HepG2 (cell line): ENCODE measurements around the gene HDHD3. TPM values are rescaled to one million over a fixed set of nuclear protein-coding genes. Genes with fewer than 3 reads are reported as not detected.
A peak's percentile ranks its signal among the peaks of the same experiment; 100 is the strongest.

Experiments
- ARID5B ChIP-seq: IDR thresholded peaks from 2 replicates; pipeline ENCODE4 v1.4.0; 2020; ENCODE audit warnings: mild to moderate bottlenecking, missing genetic modification reagents
- ATF1 ChIP-seq: IDR thresholded peaks from 2 replicates; pipeline ENCODE4 v1.6.1; 2016; ENCODE audit warnings: mild to moderate bottlenecking, control low read depth
- BCLAF1 ChIP-seq: fragments of 450-650 bp; IDR thresholded peaks from 2 replicates; pipeline ENCODE4 v1.6.1; 2017; ENCODE audit warnings: mild to moderate bottlenecking
- CBX2 ChIP-seq, 2 experiments: fragments of 200-600 bp in 1 of 2; sonication (generic); formaldehyde crosslinking in 1 of 2; IDR thresholded peaks; 2 replicates each; pipeline versions ENCODE4 v1.7.0 to v1.8.1; 2018 to 2022; ENCODE audit warnings: low read depth in 2 of 2, low read length in 1 of 2, mild to moderate bottlenecking in 1 of 2, missing genetic modification reagents in 1 of 2
- DR1 ChIP-seq: sonication (generic); formaldehyde crosslinking; IDR thresholded peaks from 2 replicates; pipeline ENCODE4 v1.8.0; 2021; ENCODE audit warnings: mild to moderate bottlenecking, missing genetic modification reagents, inconsistent platforms
- FOXO1 ChIP-seq: sonication (generic); formaldehyde crosslinking; IDR thresholded peaks from 2 replicates; pipeline ENCODE4 v1.4.0; 2020; ENCODE audit warnings: missing genetic modification reagents
- GTF2F1 ChIP-seq: fragments of 150-350 bp; IDR thresholded peaks from 2 replicates; pipeline ENCODE4 v1.6.1; 2014; ENCODE audit warnings: low read length
- HOXA7 ChIP-seq: sonication (generic); formaldehyde crosslinking; IDR thresholded peaks from 2 replicates; pipeline ENCODE4 v1.8.1; 2022; ENCODE audit warnings: mild to moderate bottlenecking, missing genetic modification reagents, moderate library complexity
- NBN ChIP-seq: fragments of 450-650 bp; conservative IDR thresholded peaks from 2 replicates; pipeline ENCODE4 v1.6.1; 2017
- NCOA5 ChIP-seq: sonication (generic); formaldehyde crosslinking; IDR thresholded peaks from 2 replicates; pipeline ENCODE4 v1.4.0; 2020; ENCODE audit warnings: missing genetic modification reagents
- NFYB ChIP-seq: sonication (generic); formaldehyde crosslinking; IDR thresholded peaks from 2 replicates; pipeline ENCODE4 v1.4.0; 2020; ENCODE audit warnings: missing genetic modification reagents
- NKX3-1 ChIP-seq: sonication (generic); formaldehyde crosslinking; IDR thresholded peaks from 2 replicates; pipeline ENCODE4 v1.5.0; 2020; ENCODE audit warnings: missing genetic modification reagents
- SMARCE1 ChIP-seq: fragments of 450-650 bp; IDR thresholded peaks from 2 replicates; pipeline ENCODE4 v1.6.1; 2017; ENCODE audit warnings: borderline replicate concordance
- SNAPC2 ChIP-seq: sonication (generic); formaldehyde crosslinking; IDR thresholded peaks from 2 replicates; pipeline ENCODE4 v1.8.1; 2022; ENCODE audit warnings: mild to moderate bottlenecking, missing genetic modification reagents
- SP5 ChIP-seq: IDR thresholded peaks from 2 replicates; pipeline ENCODE4 v1.6.1; 2016; ENCODE audit warnings: low read depth, borderline replicate concordance
- ZBTB38 ChIP-seq: sonication (generic); formaldehyde crosslinking; IDR thresholded peaks from 2 replicates; pipeline ENCODE4 v1.5.1; 2020; ENCODE audit warnings: mild to moderate bottlenecking, missing genetic modification reagents
- ZFP37 ChIP-seq: sonication (generic); formaldehyde crosslinking; IDR thresholded peaks from 2 replicates; pipeline ENCODE4 v1.4.0; 2020; ENCODE audit warnings: missing genetic modification reagents, borderline replicate concordance
- ZNF264 ChIP-seq: sonication (generic); formaldehyde crosslinking; IDR thresholded peaks from 2 replicates; pipeline ENCODE4 v1.4.0; 2020; ENCODE audit warnings: missing genetic modification reagents
- ZNF841 ChIP-seq: sonication (generic); formaldehyde crosslinking; IDR thresholded peaks from 2 replicates; pipeline ENCODE4 v1.8.1; 2023; ENCODE audit warnings: missing genetic modification reagents, borderline replicate concordance
- ZSCAN30 ChIP-seq: sonication (generic); formaldehyde crosslinking; IDR thresholded peaks from 2 replicates; pipeline ENCODE4 v1.5.0; 2020; ENCODE audit warnings: mild to moderate bottlenecking, missing genetic modification reagents
- polyA plus RNA-seq, 8 experiments: library from polyadenylated mRNA; depleted of rRNA in 3 of 8; stranded (reverse) in 7 of 8; unstranded in 1 of 8; fragments of >200 nt; fragmentation: Illumina TruSeq in 4 of 8; extraction: Trizol in 4 of 8; gene quantifications; 2 replicates each; pipeline versions ENCODE4 v1.2.1 to v1.2.3, GENCODE V29; 2011 to 2016; ENCODE audit warnings: low read depth in 4 of 8, missing spikeins in 1 of 8, mixed read lengths in 1 of 8; ENCODE audit not compliant: insufficient read depth in 1 of 8
- total RNA-seq, 5 experiments: library from RNA; depleted of rRNA; stranded (reverse); fragments of >200 nt; fragmentation: Illumina TruSeq; extraction: Trizol; gene quantifications; 2 replicates each; pipeline ENCODE4 v1.2.3, GENCODE V29; 2016; ENCODE audit warnings: low read depth in 1 of 5
- TF ChIP-seq, protein P1 (sequence below): sonication (generic); formaldehyde crosslinking; conservative IDR thresholded peaks from 2 replicates; pipeline ENCODE4 v1.5.0; 2020; ENCODE audit warnings: missing genetic modification reagents
- TF ChIP-seq, protein P2 (sequence below): sonication (generic); formaldehyde crosslinking; IDR thresholded peaks from 2 replicates; pipeline ENCODE4 v1.4.0; 2020; ENCODE audit warnings: mild to moderate bottlenecking, low read depth, missing genetic modification reagents

Gene HDHD3
- total and polyA plus RNA-seq, 2 of the 13 experiments (the other 11 are each of a cell fraction or from before 2014, with no cell fraction given) = 23.1 to 38.5 TPM

GRCh38 chr9:113387560-113388230 is 10.9 kb upstream of the HDHD3 start (continued):
- TF ChIP-seq ZNF264 (CRISPR knock-in tag) = no peak
- TF ChIP-seq, protein P1, sequence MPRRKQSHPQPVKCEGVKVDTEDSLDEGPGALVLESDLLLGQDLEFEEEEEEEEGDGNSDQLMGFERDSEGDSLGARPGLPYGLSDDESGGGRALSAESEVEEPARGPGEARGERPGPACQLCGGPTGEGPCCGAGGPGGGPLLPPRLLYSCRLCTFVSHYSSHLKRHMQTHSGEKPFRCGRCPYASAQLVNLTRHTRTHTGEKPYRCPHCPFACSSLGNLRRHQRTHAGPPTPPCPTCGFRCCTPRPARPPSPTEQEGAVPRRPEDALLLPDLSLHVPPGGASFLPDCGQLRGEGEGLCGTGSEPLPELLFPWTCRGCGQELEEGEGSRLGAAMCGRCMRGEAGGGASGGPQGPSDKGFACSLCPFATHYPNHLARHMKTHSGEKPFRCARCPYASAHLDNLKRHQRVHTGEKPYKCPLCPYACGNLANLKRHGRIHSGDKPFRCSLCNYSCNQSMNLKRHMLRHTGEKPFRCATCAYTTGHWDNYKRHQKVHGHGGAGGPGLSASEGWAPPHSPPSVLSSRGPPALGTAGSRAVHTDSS (CRISPR knock-in tag) = no peak
- TF ChIP-seq ZSCAN30 (CRISPR knock-in tag) = no peak
- peak; percentile 90 for TF ChIP-seq ARID5B (CRISPR knock-in tag)
- no peak for TF ChIP-seq ZNF841 (CRISPR knock-in tag)
- TF ChIP-seq NCOA5 = no peak
- TF ChIP-seq HOXA7 = no peak
- no peak for TF ChIP-seq NBN
- no peak for TF ChIP-seq SP5
- TF ChIP-seq ZBTB38 (CRISPR knock-in tag) = no peak; the same call in 1 of the 2 replicates
- TF ChIP-seq, protein P2, sequence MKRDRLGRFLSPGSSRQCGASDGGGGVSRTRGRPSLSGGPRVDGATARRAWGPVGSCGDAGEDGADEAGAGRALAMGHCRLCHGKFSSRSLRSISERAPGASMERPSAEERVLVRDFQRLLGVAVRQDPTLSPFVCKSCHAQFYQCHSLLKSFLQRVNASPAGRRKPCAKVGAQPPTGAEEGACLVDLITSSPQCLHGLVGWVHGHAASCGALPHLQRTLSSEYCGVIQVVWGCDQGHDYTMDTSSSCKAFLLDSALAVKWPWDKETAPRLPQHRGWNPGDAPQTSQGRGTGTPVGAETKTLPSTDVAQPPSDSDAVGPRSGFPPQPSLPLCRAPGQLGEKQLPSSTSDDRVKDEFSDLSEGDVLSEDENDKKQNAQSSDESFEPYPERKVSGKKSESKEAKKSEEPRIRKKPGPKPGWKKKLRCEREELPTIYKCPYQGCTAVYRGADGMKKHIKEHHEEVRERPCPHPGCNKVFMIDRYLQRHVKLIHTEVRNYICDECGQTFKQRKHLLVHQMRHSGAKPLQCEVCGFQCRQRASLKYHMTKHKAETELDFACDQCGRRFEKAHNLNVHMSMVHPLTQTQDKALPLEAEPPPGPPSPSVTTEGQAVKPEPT (CRISPR knock-in tag) = no peak
- TF ChIP-seq CBX2 (IDR thresholded peaks at IDR 0.05; ENCODE audit: low read depth, low read length) = no peak
- no peak for TF ChIP-seq CBX2 (CRISPR knock-in tag; IDR thresholded peaks at IDR 0.05; ENCODE audit: low read depth)
- TF ChIP-seq NKX3-1 (CRISPR knock-in tag) = 0 out of 2 replicates have a peak, but pooled peaks have one; percentile 57
- TF ChIP-seq SMARCE1 = no peak
- no peak for TF ChIP-seq DR1 (CRISPR knock-in tag)
- peak; percentile 69; the same call in 1 of the 2 replicates for TF ChIP-seq SNAPC2 (CRISPR knock-in tag)
- no peak for TF ChIP-seq FOXO1 (CRISPR knock-in tag)
- TF ChIP-seq NFYB (CRISPR knock-in tag) = peak; percentile 54
- TF ChIP-seq ATF1 (CRISPR knock-in tag) = peak; percentile 45; the same call in 1 of the 2 replicates
- TF ChIP-seq BCLAF1 = no peak
- no peak for TF ChIP-seq GTF2F1
- TF ChIP-seq ZFP37 = no peak
